Adrenal gland (tissue), 12 donors: ENCODE data around the gene STAT3. TPM values are rescaled to one million over a fixed set of nuclear protein-coding genes. Genes with fewer than 3 reads are reported as not detected.

Source experiments
- DNase-seq, 7 donors: peaks; one replicate each; pipeline ENCODE4 v3.0.0-alpha.2; 2019 to 2020
- H3K27ac ChIP-seq, 5 donors: fragments of 200-600 bp; sonication (generic) in 4 of 5; 1 replicate in 3 of 5; 2 replicates in 2 of 5; pipeline versions ENCODE4 v1.5.1 to v1.8.0; 2016 to 2020; ENCODE audit warnings: mild to moderate bottlenecking in 1 of 5
- H3K27me3 ChIP-seq: fragments of 200-600 bp; 2 replicates; pipeline ENCODE4 v1.8.0; 2021
- H3K36me3 ChIP-seq, 2 donors: fragments of 200-600 bp; replicated peaks in 1 of 2; 1 replicate in 1 of 2; 2 replicates in 1 of 2; pipeline versions ENCODE4 v1.5.1 to v1.8.0; 2018 to 2022
- H3K4me1 ChIP-seq, 2 donors: fragments of 200-600 bp; replicated peaks in 1 of 2; 1 replicate in 1 of 2; 2 replicates in 1 of 2; pipeline versions ENCODE4 v1.5.1 to v1.8.0; 2018 to 2021
- H3K4me3 ChIP-seq, 4 donors: fragments of 200-600 bp; sonication (generic) in 3 of 4; one replicate each; pipeline ENCODE4 v1.5.1; 2016 to 2018
- H3K9me3 ChIP-seq, 3 donors: fragments of 200-600 bp; sonication (generic) in 1 of 3; replicated peaks in 1 of 3; 1 replicate in 2 of 3; 2 replicates in 1 of 3; pipeline versions ENCODE4 v1.5.1 to v1.8.0; 2016 to 2021
- POLR2A ChIP-seq, 2 donors: fragments of 450-650 bp; IDR thresholded peaks; one replicate each; pipeline ENCODE4 v1.6.1; 2017; ENCODE audit warnings: antibody characterized with exemption in 2 of 2, mild to moderate bottlenecking in 2 of 2, moderate library complexity in 1 of 2
- WGBS, 4 donors: extraction: QIAGEN DNeasy Blood & Tissue Kit in 2 of 4; methylation state at CpG; one replicate each; pipeline versions ENCODE4 v1.1.5 to v1.1.7; 2013 to 2017; 5-methylcytosine and 5-hydroxymethylcytosine counted together
- intact Hi-C, 2 donors: fragments of 100-400 bp; cut with DNase I; formaldehyde crosslinking; loops; one replicate each; pipeline versions ENCODE4 v1.14.1 to v1.15.0; 2022 to 2023
- polyA plus RNA-seq, 3 donors: library from polyadenylated mRNA; stranded (reverse); fragments of 200-250 nt in 2 of 3; fragments of 350-450 nt in 1 of 3; fragmentation: Illumina TruSeq in 1 of 3; extraction: RNeasy Lipid Tissue Mini Kit (QIAGEN cat#74804) in 1 of 3; gene quantifications; one replicate each; pipeline ENCODE4 v1.2.3, GENCODE V29; 2013 to 2014
- total RNA-seq, 9 donors: library from RNA; depleted of rRNA in 4 of 9; stranded (reverse); fragments of >200 nt in 4 of 9; fragments of 120-200 nt in 1 of 9; fragmentation: NEBNext Ultra II Directional in 1 of 9; extraction: Animal tissue kit (Norgen Biotek cat#: 25700) in 1 of 9; gene quantifications; one replicate each; pipeline versions ENCODE4 v1.1.0 to v1.2.4, GENCODE V29; 2013 to 2023
- TF ChIP-seq, protein P1 (sequence below), 6 experiments: fragments of 450-650 bp in 4 of 6; fragments of 200-600 bp in 2 of 6; sonication (generic) in 1 of 6; IDR thresholded peaks; 1 replicate in 5 of 6; 2 replicates in 1 of 6; pipeline versions ENCODE4 v1.5.1 to v1.8.0; 2016 to 2021; ENCODE audit warnings: antibody characterized with exemption in 6 of 6, mild to moderate bottlenecking in 2 of 6, moderate library complexity in 1 of 6
- donor health status: healthy with polysubstance abuse.
- donor health status: Bipolar disorder and iron deficiency.
- donor health status: DM: yes; HTN: yes; CAD: no.
- donor health status: DM: no; HTN: no; CAD: no.
- donor health status: DM: no; HTN: no; CAD: no.
- donor health status: DM: yes; HTN: yes; CAD: no.

The STAT3 gene
- total and polyA plus RNA-seq, 12 donors: 31.0 to 282 (median 160) TPM

GRCh38 chr17:42279776-42280630 is 108.2 kb downstream of the STAT3 start:
- H3K27me3 ChIP-seq: no peaks in the 10 kb centered on the region

DNA sequence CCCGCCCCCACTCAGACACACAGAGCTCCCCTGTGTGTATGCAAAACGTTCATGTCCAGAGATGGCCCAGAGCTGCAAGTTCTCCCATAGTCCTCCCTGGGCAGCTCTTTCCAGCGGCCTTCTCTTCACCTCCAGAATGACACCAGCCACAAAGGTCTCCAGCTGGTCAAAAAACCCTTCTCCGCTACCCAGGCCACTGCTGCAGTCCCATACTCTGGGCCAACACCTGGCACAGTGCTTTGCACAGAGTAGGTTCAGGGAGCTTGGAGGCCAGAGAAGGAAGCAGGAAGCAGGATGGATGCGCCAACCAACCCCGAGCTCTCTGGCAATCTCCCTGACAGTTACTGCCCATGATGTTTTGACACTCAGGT is 110.9 kb downstream of the STAT3 start:
- Histone ChIP-seq H3K4me3 (peak overlapping the region in 1 of 4 donors; percentile 96), H3K27me3 (no peaks in the 10 kb centered on the region), H3K9me3 (no peaks in the 10 kb centered on the region), H3K36me3 (no peaks in the 10 kb centered on the region), H3K27ac (peak overlapping the region in 4 of 5 donors; percentile 80 to 96 (median 92)), H3K4me1 (peaks cover 8 to 37% of the 10 kb centered on the region in 2 donors)
- TF ChIP-seq, protein P1, sequence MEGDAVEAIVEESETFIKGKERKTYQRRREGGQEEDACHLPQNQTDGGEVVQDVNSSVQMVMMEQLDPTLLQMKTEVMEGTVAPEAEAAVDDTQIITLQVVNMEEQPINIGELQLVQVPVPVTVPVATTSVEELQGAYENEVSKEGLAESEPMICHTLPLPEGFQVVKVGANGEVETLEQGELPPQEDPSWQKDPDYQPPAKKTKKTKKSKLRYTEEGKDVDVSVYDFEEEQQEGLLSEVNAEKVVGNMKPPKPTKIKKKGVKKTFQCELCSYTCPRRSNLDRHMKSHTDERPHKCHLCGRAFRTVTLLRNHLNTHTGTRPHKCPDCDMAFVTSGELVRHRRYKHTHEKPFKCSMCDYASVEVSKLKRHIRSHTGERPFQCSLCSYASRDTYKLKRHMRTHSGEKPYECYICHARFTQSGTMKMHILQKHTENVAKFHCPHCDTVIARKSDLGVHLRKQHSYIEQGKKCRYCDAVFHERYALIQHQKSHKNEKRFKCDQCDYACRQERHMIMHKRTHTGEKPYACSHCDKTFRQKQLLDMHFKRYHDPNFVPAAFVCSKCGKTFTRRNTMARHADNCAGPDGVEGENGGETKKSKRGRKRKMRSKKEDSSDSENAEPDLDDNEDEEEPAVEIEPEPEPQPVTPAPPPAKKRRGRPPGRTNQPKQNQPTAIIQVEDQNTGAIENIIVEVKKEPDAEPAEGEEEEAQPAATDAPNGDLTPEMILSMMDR (IDR thresholded peaks at IDR 0.05): no peak
- TF ChIP-seq POLR2A (IDR thresholded peaks at IDR 0.05): no peak
- WGBS, 4 donors: 46 to 84% (median 53%) methylated on average over 4 to 6 of the region's 6 CpGs
- intact Hi-C loops: no loop called here
- no peak for DNase-seq

More at GRCh38 chr17:42279776-42280630, 108.2 kb downstream of the STAT3 start:
- TF ChIP-seq, protein P1 (IDR thresholded peaks at IDR 0.05): no peak
- no peak for TF ChIP-seq POLR2A (IDR thresholded peaks at IDR 0.05)
- DNase-seq: peak; percentile 0 to 73 (median 13)
- intact Hi-C loops: no loop called here
- peaks cover 2 to 23% of the 10 kb centered on the region in 2 donors for H3K4me1 ChIP-seq
- no peaks in the 10 kb centered on the region for H3K9me3 ChIP-seq
- H3K4me3 ChIP-seq: no peak overlapping the region
- WGBS, 4 donors: 81 to 100% (median 89%) methylated on average over 4 of the region's 4 CpGs
- H3K27ac ChIP-seq: no peak overlapping the region
- H3K36me3 ChIP-seq: no peaks in the 10 kb centered on the region

GRCh38 chr17:42276609-42277341 is 111.5 kb downstream of the STAT3 start:
- peak overlapping the region; percentile 22 to 96 (median 70) for H3K4me3 ChIP-seq
- no peaks in the 10 kb centered on the region for H3K36me3 ChIP-seq
- DNase-seq: peak; percentile 87 to 94 (median 93)
- WGBS, 4 donors: 0 to 2% (median 0%) methylated on average over 16 to 44 of the region's 44 CpGs
- TF ChIP-seq POLR2A (IDR thresholded peaks at IDR 0.05): no peak
- TF ChIP-seq, protein P1 (IDR thresholded peaks at IDR 0.05): no peak
- peak overlapping the region; percentile 80 to 96 (median 92) for H3K27ac ChIP-seq
- no peaks in the 10 kb centered on the region for H3K27me3 ChIP-seq
- no peaks in the 10 kb centered on the region for H3K9me3 ChIP-seq
- intact Hi-C loops: no loop called here
- peaks cover 8 to 43% of the 10 kb centered on the region in 2 donors for H3K4me1 ChIP-seq

DNA sequence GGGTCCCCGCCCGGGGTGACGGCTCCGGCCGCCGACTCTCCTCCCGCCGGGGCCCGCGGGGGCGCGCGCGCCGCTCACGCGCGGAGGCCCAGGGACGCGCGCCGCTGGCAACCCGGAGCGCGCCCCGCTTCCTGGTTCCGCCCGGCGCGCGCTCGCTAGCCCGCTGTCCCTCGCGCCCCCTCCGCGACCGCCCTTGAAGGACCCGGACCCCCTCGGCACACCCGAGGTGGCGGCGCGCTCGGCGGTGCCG is 112.0 kb downstream of the STAT3 start, which contains the start of gene STAT5B:
Gene STAT5B (minus strand): TSS at position 33 of the 250 bp plus-strand sequence. CDS start 44,264 bp downstream, outside the sequence.
- H3K27ac ChIP-seq: peak within 1 kb of the TSS; percentile 80 to 96 (median 92)
- intact Hi-C loops: no loop called here
- TF ChIP-seq, protein P1 (IDR thresholded peaks at IDR 0.05): no peak
- peak in 1 of 2 donors; percentile 45 for TF ChIP-seq POLR2A (IDR thresholded peaks at IDR 0.05)
- peak within 1 kb of the TSS; percentile 22 to 96 (median 70) for H3K4me3 ChIP-seq
- no peaks in the 10 kb centered on the region for H3K36me3 ChIP-seq
- H3K27me3 ChIP-seq: no peaks in the 10 kb centered on the region
- peaks cover 11 to 48% of the 10 kb centered on the region in 2 donors for H3K4me1 ChIP-seq
- peak; percentile 37 to 75 (median 66) for DNase-seq
- H3K9me3 ChIP-seq: no peaks in the 10 kb centered on the region
- WGBS, 4 donors: 0 to 2% (median 0%) methylated on average over 15 to 47 of the region's 47 CpGs; no CpG with 5 or more reads in 1 of the 4 donors
